ENCODE results near the gene CEP112. TPM values are rescaled to one million over a fixed set of nuclear protein-coding genes. Genes with fewer than 3 reads are reported as not detected.
"Not testable (repeated sequence)": the region's sequence is repeated elsewhere in the genome, so short reads cannot be mapped to it uniquely, and the experiment has no call there.

CEP112 gene
- total RNA-seq, 2 experiments from 2014 or later = 1.2 to 1.5 TPM

- H3K9me3 Mint-ChIP-seq = peaks cover 10% of the 10 kb centered on the region
- no peak overlapping the region for H3K4me3 Mint-ChIP-seq
- ChIA-PET POLR2A (no interaction called here), CTCF (no interaction called here)
- DNase-seq (no peak), ATAC-seq (no peak)
- TF ChIP-seq, protein P1, sequence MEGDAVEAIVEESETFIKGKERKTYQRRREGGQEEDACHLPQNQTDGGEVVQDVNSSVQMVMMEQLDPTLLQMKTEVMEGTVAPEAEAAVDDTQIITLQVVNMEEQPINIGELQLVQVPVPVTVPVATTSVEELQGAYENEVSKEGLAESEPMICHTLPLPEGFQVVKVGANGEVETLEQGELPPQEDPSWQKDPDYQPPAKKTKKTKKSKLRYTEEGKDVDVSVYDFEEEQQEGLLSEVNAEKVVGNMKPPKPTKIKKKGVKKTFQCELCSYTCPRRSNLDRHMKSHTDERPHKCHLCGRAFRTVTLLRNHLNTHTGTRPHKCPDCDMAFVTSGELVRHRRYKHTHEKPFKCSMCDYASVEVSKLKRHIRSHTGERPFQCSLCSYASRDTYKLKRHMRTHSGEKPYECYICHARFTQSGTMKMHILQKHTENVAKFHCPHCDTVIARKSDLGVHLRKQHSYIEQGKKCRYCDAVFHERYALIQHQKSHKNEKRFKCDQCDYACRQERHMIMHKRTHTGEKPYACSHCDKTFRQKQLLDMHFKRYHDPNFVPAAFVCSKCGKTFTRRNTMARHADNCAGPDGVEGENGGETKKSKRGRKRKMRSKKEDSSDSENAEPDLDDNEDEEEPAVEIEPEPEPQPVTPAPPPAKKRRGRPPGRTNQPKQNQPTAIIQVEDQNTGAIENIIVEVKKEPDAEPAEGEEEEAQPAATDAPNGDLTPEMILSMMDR (IDR thresholded peaks at IDR 0.05) = no peak
- intact Hi-C loops (cut with micrococcal nuclease) = no loop called here
- H3K27me3 Mint-ChIP-seq = peaks cover 2% of the 10 kb centered on the region
- H3K4me1 Mint-ChIP-seq (ENCODE audit: low read depth) = no peaks in the 10 kb centered on the region
- no peaks in the 10 kb centered on the region for H3K36me3 Mint-ChIP-seq (ENCODE audit: low read depth)
- no peak overlapping the region for H3K27ac Mint-ChIP-seq
Measured at GRCh38 chr17:66087073-66087472, 104.9 kb downstream of the CEP112 start.

- TF ChIP-seq, protein P1 (IDR thresholded peaks at IDR 0.05) = no peak
- Mint-ChIP-seq H3K27ac (no peak overlapping the region), H3K27me3 (peaks cover 2% of the 10 kb centered on the region), H3K9me3 (peaks cover 9% of the 10 kb centered on the region), H3K4me1 (ENCODE audit: low read depth) (no peaks in the 10 kb centered on the region), H3K4me3 (no peak overlapping the region), H3K36me3 (ENCODE audit: low read depth) (no peaks in the 10 kb centered on the region)
- ChIA-PET POLR2A (no interaction called here), CTCF (no interaction called here)
- DNase-seq (no peak), ATAC-seq (no peak)
- intact Hi-C loops (cut with micrococcal nuclease) = no loop called here
Measured at GRCh38 chr17:66085221-66085620, 106.7 kb downstream of the CEP112 start.

GRCh38 chr17:66080670-66081069, 111.3 kb downstream of the CEP112 start:
- POLR2A ChIA-PET; H3K4me3 Mint-ChIP-seq; intact Hi-C loops (cut with micrococcal nuclease); H3K27me3 Mint-ChIP-seq; H3K36me3 Mint-ChIP-seq (ENCODE audit: low read depth); H3K9me3 Mint-ChIP-seq; DNase-seq; H3K27ac Mint-ChIP-seq; ATAC-seq: not testable (repeated sequence)
- H3K4me1 Mint-ChIP-seq (ENCODE audit: low read depth) = peaks cover 15% of the 10 kb centered on the region
- CTCF ChIA-PET = interaction anchor here (0.7 kb wide), 1 partner anchor 892 kb away, joined by 3 read pairs; no protein-coding TSS in a partner anchor

DNA sequence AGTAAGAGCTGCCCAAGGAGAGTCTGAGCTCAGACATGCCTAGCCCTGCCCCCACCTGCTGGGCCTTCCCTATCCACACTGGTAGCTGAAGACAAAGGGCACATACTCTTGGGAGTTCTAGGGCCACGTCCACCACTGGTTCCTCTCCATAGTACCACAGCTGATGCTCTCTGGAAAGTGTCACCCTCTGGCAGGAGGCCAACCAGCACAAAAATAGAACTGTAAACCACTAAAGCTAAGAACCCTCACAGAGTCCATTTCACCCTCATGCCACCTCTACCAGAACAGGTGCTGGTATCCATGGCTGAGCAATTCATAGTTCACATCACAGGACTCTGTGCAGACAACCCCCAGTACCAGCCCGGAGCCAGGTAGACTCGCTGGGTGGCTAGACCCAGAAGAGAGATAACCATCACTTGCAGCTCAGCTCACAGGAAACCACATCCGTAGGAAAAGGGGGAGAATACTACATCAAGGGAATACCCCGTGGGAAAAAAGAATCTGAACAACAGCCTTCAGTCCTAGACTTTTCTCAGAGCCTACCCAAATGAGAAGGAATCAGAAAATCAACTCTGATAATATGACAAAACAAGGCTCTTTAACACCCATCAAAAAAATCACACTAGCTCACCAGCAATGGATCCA, 115.3 kb downstream of the CEP112 start:
- DNase-seq (no peak), ATAC-seq (no peak)
- CTCF ChIA-PET = no interaction called here
- Mint-ChIP-seq H3K9me3 (peaks cover 3% of the 10 kb centered on the region), H3K27me3 (no peaks in the 10 kb centered on the region), H3K27ac (no peak overlapping the region), H3K36me3 (ENCODE audit: low read depth) (no peaks in the 10 kb centered on the region), H3K4me3 (no peak overlapping the region), H3K4me1 (ENCODE audit: low read depth) (peaks cover 17% of the 10 kb centered on the region)
- TF ChIP-seq, protein P1 (IDR thresholded peaks at IDR 0.05) = no peak
- intact Hi-C loops (cut with micrococcal nuclease) = no loop called here
- POLR2A ChIA-PET = no interaction called here

- H3K36me3 Mint-ChIP-seq (ENCODE audit: low read depth) = no peaks in the 10 kb centered on the region
- ATAC-seq = no peak
- POLR2A ChIA-PET = no interaction called here
- intact Hi-C loops (cut with micrococcal nuclease) = no loop called here
- peaks cover 17% of the 10 kb centered on the region for H3K4me1 Mint-ChIP-seq (ENCODE audit: low read depth)
- no peak overlapping the region for H3K27ac Mint-ChIP-seq
- TF ChIP-seq, protein P1 (IDR thresholded peaks at IDR 0.05) = no peak
- CTCF ChIA-PET = no interaction called here
- no peaks in the 10 kb centered on the region for H3K27me3 Mint-ChIP-seq
- H3K9me3 Mint-ChIP-seq = peaks cover 3% of the 10 kb centered on the region
- DNase-seq = no peak
- no peak overlapping the region for H3K4me3 Mint-ChIP-seq
Measured at GRCh38 chr17:66073384-66073783, 118.5 kb downstream of the CEP112 start.

Data from activated CD8-positive, alpha-beta T cell treated with anti-CD3 and anti-CD28 coated beads for 36 hours (primary cell).